ENCODE measurements around the gene GALNT11.
A peak's percentile ranks its signal among the peaks of the same experiment; 100 is the strongest.
"Not testable (repeated sequence)": the region's sequence is repeated elsewhere in the genome, so short reads cannot be mapped to it uniquely, and the experiment has no call there.

GALNT11 gene

DNA sequence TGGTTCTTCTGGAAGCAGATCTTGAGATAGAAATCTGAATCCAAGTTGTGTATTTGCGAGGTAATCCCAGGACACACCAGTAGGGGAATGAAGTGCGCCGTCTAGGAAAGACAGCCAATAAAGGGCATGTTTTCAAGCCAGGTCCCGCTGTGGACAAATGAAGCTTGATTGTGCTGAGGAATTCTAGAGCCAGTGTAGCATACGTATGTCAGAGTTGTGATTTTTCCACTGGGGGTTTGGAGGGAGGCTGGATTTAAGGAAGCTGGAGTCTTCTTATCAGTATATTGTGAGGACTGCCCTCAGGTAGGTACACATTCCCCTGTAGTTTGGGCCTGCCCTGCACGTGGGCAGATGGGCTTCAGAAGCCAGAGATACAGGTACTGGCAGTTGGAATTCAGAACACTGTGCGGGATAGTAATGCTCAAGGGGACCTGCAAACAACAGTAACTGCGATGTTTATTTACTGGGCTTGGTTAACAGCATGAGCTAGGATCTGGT is 50.9 kb downstream of the GALNT11 start:
- FAIRE-seq (no peak), DNase-seq (ENCODE audit: insufficient read length, low spot score) (peak; percentile 9)

DNA sequence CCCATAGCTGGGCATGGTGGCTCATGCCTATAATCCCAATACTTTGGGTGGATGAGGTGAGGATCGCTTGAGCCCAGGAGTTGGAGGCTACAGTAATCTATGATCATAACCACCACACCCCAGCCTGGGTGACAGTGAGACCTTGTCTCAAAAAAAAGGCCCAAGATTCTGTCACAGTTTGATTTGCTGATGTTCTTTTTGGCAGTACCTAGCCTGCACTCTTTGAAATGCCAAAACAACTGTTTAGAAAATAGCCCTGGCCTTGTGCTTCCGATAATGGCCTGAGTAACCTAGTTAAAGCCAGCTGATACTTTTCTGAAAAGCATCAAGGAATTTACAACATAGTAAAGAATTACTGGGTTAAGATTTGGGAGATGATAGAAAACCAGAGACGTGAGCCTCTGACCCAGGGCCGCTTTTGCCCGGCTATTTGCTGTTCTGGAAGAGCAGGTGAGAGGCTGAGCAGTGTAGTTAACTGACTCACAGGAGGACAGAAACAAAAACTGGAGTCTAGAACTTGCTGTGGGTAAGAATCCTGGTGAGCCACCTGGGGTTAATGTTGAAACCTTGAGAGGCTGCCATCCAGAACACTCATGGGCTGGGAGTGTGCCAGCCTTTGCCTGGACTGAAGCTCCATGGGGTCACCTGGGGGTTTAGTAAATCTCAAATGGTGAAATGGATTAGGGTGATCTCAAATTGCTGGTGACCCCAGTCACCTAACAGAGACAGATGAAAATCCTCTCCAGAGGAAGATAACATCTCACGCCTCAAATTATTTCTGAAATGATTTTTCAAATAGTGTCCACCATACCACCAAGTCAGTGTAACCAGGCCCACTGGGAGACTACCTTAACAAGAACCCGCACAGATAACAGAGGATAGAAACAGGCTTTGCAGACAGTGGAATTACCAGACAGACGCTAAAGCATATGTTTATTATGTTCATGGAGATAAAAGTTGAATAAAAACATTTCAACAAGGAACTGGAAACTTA is 51.8 kb downstream of the GALNT11 start:
- no peak for FAIRE-seq
- TF ChIP-seq POLR2A (IDR thresholded peaks at IDR 0.05; ENCODE audit: low read depth, low read length), result no peak
- no peak for DNase-seq (ENCODE audit: insufficient read length, low spot score)

More for the DNA sequence above, 50.9 kb downstream of the GALNT11 start:
- no peak for TF ChIP-seq POLR2A (IDR thresholded peaks at IDR 0.05; ENCODE audit: low read depth, low read length)

DNA sequence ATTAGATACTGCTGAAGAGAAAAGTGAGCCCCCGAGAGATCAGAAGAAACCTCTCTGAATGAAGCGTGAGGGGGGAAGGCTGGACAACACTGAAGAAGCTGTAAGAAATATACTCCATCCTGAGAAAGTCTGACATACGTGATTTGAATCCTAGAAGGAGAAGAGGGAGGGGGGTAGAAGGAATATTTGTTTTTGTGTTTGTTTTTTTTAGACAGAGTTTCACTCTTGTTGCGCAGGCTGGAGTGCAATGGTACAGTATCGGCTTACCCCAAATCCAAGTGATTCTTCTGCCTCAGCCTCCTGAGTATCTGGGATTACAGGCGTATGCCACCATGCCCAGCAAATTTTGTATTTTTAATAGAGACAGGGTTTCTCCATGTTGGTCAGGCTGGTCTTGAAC is 52.6 kb downstream of the GALNT11 start:
- DNase-seq (ENCODE audit: insufficient read length, low spot score) (no peak), FAIRE-seq (no peak)
- TF ChIP-seq POLR2A (IDR thresholded peaks at IDR 0.05; ENCODE audit: low read depth, low read length), result no peak

DNA sequence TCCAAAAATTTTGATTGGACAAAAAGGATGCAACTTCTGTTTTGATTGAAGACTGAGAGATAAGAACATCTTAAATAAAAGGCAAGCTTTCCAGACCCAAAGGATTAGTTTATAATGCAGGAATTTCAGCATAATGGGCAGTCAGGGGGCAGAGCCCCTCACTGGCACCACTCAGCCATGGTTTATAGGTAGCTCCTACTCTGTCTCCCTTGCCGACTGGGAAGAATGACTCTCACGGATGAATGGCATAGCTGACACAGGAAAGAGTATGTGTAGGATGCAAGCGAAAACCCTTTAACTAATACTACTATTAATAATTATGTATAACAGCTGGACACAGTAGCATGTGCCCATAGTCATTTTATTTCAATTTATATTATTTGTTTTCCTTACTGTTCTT is 53.3 kb downstream of the GALNT11 start:
- FAIRE-seq (no peak), DNase-seq (ENCODE audit: insufficient read length, low spot score) (no peak)
- no peak for TF ChIP-seq POLR2A (IDR thresholded peaks at IDR 0.05; ENCODE audit: low read depth, low read length)

DNA sequence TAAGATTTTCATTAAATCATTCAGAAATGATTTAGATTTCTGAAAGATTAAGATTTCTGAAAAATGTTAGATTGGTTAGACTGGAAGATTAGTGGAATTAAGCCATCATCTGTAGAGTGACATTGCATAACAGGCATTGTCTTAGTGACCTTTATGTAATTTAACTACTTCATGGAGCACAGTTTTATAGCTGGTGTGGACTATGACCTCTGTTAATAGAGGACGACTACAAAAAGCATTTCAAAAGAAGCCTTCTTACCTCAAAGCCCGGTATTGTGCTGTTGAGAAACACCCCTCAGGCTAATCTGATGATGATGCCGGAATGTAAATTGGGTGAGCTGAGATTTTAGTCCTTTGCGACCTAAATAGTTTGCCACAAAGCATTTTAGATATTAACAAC is 55.6 kb downstream of the GALNT11 start:
- FAIRE-seq (no peak), DNase-seq (ENCODE audit: insufficient read length, low spot score) (no peak)
- no peak for TF ChIP-seq POLR2A (IDR thresholded peaks at IDR 0.05; ENCODE audit: low read depth, low read length)

DNA sequence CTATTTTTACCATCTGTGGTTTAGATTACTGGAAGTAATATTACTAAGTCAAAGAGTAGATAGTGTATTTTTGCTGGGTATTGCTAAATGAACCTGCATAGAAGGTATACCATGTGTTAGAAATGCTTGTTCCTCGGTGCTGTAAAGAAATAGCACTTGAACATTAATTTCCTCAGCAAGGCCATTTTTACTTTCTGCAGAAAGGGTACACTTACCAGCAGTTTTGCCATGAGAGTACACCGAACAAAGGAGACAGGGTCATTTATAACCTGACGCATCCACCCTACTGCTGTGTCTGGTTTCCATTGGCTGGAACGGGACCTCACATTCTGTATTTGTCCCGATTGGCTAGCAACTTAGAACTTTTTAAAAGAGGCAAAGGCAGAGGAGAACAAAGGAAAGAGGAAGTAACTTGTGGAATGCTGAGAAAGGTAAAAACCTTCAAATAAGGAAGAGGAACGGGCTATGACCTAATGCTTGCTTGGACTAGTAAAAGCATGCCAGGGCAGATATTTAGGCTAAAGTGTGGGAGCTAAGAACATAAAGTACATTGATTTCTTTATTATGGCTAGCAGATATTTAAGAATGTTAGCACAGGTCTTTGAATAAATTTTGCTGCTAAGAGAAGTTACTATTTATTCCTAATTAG is 56.7 kb downstream of the GALNT11 start:
- DNase-seq (ENCODE audit: insufficient read length, low spot score); FAIRE-seq: not testable (repeated sequence)

DNA sequence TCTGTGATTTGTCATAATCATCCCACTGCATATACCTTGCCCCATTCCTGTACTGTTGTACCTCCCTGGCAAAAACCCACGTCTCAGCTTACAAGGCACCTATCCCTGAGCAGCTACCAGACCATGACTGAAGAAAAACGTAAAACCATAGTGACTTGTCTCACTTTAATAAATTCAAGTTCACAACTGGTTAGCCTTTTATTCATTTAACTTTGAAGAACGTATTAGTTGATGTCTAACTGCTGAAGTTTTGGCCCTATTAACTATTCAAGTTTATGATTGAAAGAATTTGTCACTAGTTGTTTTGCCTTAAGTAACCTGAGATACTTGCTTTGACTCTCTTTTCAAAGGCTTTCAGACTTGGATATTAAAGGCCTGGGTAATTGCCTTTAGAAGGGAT is 59.7 kb downstream of the GALNT11 start:
- peak; percentile 38 for FAIRE-seq
- no peak for TF ChIP-seq POLR2A (IDR thresholded peaks at IDR 0.05; ENCODE audit: low read depth, low read length)
- no peak for DNase-seq (ENCODE audit: insufficient read length, low spot score)

DNA sequence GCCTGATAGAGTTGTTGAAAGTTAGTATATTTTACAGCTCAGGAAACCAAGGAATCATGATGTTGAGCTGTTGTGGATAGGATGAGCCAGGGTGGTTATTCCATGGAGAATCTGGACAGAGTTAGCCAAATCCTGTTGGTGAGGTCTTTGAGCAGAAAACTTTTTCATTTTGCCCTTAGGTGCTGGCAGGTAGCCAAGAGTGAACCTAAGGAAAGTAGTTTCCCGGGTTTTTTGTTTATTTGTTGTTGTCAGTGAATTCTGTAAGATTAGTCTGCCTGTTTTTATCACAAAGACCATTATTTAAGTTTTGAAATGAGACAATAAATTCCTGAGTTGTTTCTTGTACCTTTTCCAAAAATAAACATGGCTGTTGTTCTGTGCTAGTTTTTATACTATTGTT is 61.0 kb downstream of the GALNT11 start:
- FAIRE-seq, result no peak
- no peak for DNase-seq (ENCODE audit: insufficient read length, low spot score)
- TF ChIP-seq POLR2A (IDR thresholded peaks at IDR 0.05; ENCODE audit: low read depth, low read length), result no peak

DNA sequence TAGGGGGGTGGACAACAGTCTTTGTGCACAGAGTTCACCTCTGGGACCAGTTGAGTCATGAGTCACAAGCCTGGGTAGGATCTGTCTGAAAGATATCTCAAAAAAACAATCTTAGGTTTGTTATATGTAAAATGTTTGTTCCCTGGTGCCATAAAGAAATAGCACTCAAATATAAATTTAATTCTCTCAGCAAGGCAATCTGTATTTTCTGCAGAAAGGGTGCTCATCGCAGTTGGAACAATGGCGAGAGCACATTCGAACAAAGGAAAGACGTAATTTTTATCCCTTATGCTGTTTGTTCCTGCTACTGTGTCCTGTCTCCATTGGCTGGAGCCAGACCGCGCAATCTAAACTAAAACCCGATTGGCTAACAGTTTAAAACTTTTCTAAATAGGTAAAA is 63.7 kb downstream of the GALNT11 start:
- FAIRE-seq, result no peak
- TF ChIP-seq POLR2A (IDR thresholded peaks at IDR 0.05; ENCODE audit: low read depth, low read length), result no peak
- no peak for DNase-seq (ENCODE audit: insufficient read length, low spot score)

DNA sequence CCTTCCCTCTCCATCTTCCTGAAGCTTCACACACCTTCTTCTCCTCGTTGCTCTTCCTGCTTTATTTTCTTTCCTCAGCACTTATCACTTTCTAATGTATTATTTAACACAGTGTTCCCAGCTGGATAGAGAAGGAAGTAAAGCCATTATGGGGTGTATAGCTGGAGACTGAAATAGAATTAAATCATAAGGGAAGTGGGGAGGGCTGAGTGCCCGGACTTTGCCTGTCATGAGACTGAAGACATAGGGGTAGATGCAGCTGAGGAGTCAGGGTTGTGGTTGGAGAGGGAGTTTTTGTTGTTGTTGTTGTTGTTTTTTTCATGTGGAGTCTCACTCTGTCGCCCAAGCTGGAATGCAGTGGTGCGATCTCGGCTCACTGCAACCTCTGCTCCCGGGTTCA is 65.3 kb downstream of the GALNT11 start:
- FAIRE-seq (no peak), DNase-seq (ENCODE audit: insufficient read length, low spot score) (no peak)
- no peak for TF ChIP-seq POLR2A (IDR thresholded peaks at IDR 0.05; ENCODE audit: low read depth, low read length)

DNA sequence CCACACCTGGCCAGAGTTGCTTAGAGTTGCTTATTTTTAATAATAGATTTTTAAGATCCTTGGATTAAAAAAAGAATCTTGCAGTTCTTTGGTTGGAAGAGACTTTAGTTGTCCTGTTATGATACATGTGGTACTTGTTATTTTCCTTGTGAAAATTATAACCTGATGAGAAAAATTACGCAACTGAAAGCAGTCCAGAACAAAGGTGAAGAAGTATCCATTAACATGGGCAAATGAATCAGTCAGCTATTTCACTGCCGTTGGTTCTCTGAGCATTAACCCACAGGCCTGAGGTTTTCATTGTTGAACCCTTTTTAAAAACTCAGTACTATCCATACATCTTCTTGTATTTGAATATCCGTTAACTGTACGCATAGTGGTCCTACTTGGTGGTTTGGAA is 68.2 kb downstream of the GALNT11 start:
- DNase-seq (ENCODE audit: insufficient read length, low spot score) (no peak), FAIRE-seq (no peak)
- no peak for TF ChIP-seq POLR2A (IDR thresholded peaks at IDR 0.05; ENCODE audit: low read depth, low read length)

DNA sequence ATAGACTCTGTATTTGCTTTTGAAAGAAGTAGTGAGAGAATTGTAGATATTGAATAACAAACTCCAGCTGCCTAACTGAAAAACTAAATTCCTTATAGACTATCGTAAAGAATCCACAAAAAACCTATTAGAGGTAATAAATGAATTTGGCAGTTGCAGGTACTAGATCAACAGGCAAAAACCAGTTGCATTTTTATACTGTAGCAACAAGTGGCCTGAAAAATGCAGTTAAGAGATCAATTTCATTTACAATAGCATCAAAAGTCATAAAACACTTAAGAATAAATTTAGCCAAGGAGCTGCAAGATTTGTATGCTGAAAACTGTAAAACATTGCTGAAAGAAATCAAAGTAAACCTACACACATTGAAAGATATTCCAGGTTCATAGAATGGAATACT is 70.3 kb downstream of the GALNT11 start:
- TF ChIP-seq POLR2A (IDR thresholded peaks at IDR 0.05; ENCODE audit: low read depth, low read length), result no peak
- FAIRE-seq, result no peak

DNA sequence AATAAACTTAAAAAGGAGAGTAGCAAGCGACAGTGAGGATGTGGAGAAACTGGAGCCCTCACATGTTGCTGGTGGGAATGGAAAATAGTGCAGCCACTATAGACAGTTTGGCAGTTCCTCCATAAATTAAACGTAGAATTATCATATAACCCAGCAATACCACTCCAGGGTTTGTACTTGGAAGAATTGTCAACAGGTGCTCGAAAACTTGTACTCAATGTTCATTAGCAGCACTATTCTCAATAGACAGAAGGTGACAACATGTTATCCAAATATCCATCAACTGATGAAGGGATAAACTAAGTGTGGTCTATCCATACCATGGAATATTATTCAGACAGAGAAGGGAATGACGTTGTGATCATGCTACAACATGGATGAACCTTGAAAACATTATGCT is 71.9 kb downstream of the GALNT11 start:
- no peak for DNase-seq (ENCODE audit: insufficient read length, low spot score)
- FAIRE-seq, result no peak
- TF ChIP-seq POLR2A (IDR thresholded peaks at IDR 0.05; ENCODE audit: low read depth, low read length), result no peak

More for the DNA sequence above, 70.3 kb downstream of the GALNT11 start:
- DNase-seq (ENCODE audit: insufficient read length, low spot score), result no peak

DNA sequence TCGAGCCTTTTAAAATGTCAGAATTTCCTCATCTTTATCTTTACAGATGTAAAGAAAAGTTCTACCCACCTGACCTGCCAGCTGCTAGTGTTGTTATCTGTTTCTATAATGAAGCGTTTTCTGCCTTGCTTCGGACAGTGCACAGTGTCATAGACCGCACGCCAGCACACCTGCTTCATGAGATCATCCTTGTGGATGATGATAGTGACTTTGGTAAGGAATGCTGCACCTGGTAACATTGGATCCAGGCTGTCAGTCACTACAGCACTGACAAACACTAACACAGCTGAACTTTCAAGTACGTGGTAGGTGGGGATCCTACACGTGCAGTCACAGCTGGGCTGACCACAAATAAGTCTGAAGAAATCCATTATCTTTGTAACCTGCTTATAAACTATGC is 77.6 kb downstream of the GALNT11 start:
- FAIRE-seq (no peak), DNase-seq (ENCODE audit: insufficient read length, low spot score) (no peak)
- TF ChIP-seq POLR2A (IDR thresholded peaks at IDR 0.05; ENCODE audit: low read depth, low read length), result no peak

DNA sequence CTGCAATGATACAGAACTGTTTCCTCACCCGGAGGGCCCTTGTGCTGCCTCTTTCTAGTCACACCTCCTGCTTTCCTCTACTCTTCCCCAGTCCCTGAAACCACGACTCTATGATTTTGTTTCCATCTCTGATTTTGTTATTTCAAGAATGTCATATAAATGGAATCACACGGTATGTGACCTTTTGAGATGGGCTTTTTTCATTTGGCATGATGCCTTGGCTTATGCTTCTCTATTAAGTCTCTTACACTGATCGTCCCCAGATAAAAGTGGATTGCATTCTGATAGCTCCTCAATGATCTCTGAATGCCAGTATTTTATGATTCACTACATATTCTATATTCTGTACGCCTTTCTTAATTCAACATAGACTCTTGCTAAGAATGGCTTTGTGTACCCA is 78.2 kb downstream of the GALNT11 start:
- no peak for FAIRE-seq
- TF ChIP-seq POLR2A (IDR thresholded peaks at IDR 0.05; ENCODE audit: low read depth, low read length), result no peak
- no peak for DNase-seq (ENCODE audit: insufficient read length, low spot score)

Data from H54 (cell line).